ENCODE data around the gene ID1. TPM values are rescaled to one million over a fixed set of nuclear protein-coding genes. Genes with fewer than 3 reads are reported as not detected.
"Not testable (repeated sequence)": the region's sequence is repeated elsewhere in the genome, so short reads cannot be mapped to it uniquely, and the experiment has no call there.

ID1 gene
- polyA plus RNA-seq, 3 donors, result 173 to 221 (median 197) TPM

GRCh38 chr20:31648104-31648503 lies 43.0 kb downstream of the ID1 start:
- not testable (repeated sequence) for DNase-seq (ENCODE audit: extremely low read depth in 1 of 11, low read depth in 9 of 11, low spot score in 4 of 11)

- no peak for DNase-seq (ENCODE audit: extremely low read depth in 1 of 11, low read depth in 9 of 11, low spot score in 4 of 11)
Measured at GRCh38 chr20:31652917-31653396, 47.9 kb downstream of the ID1 start.

DNA sequence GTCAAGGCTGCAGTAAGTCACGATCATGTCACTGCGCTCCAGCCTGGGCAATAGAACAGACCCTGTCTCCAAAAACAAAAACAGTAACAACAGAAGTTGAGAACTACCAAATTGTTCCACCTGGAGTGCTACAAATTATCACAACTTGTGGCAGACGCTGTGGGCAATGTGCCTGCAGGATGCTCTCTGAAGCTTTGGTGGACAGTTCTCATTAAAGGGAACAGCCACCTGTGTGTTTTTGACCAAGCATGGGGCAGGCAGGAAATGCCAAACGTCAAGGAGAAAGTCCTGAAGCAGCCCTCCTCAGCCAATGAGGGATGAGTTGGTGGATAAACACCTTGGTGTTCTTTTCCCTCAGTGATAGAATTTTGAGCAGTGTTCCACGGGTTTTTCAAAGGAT lies 48.5 kb downstream of the ID1 start:
- DNase-seq (ENCODE audit: extremely low read depth in 1 of 11, low read depth in 9 of 11, low spot score in 4 of 11), result no peak

DNA sequence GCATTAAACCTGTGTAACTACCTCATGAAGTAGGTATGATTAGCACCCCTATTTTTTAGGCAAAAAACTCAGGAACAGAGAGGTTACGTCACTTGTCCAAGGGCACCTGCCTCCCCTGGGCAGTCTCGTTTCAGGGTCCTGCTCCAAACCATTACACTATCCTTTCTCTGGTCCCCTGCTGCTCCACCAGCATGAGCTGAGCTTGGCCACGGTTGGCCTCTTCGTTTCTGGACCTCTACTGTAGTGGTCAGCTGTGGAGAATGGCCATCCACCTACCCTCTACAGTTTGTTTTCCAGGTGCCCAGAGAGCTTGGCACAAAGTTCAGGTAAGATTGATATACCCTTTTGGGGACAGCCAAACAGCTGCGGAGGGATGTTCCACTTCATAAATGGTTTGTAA lies 49.4 kb downstream of the ID1 start:
- DNase-seq (ENCODE audit: extremely low read depth in 1 of 11, low read depth in 9 of 11, low spot score in 4 of 11), result no peak

Other genes with a start within 250 kb of the ID1 start
- gene DEFB118, start 236.7 kb upstream of the ID1 start, polyA plus RNA-seq (ENCODE audit: insufficient read length in 3 of 3), result not detected
- not detected for gene DEFB119, start 214.7 kb upstream of the ID1 start, polyA plus RNA-seq (ENCODE audit: insufficient read length in 3 of 3)
- gene DEFB121, start 199.1 kb upstream of the ID1 start, polyA plus RNA-seq (ENCODE audit: insufficient read length in 3 of 3), result not detected
- gene DEFB123, start 164.7 kb upstream of the ID1 start, polyA plus RNA-seq (ENCODE audit: insufficient read length in 3 of 3), result not detected
- gene DEFB124, start 130.2 kb upstream of the ID1 start, polyA plus RNA-seq (ENCODE audit: insufficient read length in 3 of 3), result under 1 TPM in 1 of 3 donors, not detected in 2; 0.36 TPM
- under 1 TPM; 0.11 to 0.91 (median 0.34) TPM for gene REM1, start 130.0 kb upstream of the ID1 start, polyA plus RNA-seq (ENCODE audit: insufficient read length in 3 of 3)
- gene HM13, start 90.8 kb upstream of the ID1 start, polyA plus RNA-seq (ENCODE audit: insufficient read length in 3 of 3), result 100 to 1,000 TPM; 129 to 156 (median 142) TPM
- 1 to 10 TPM; 1.3 to 3.0 (median 2.8) TPM for gene COX4I2, start 32.6 kb downstream of the ID1 start, polyA plus RNA-seq (ENCODE audit: insufficient read length in 3 of 3)
- gene BCL2L1, start 117.6 kb downstream of the ID1 start, polyA plus RNA-seq (ENCODE audit: insufficient read length in 3 of 3), result 10 to 100 TPM; 75.0 to 80.7 (median 78.0) TPM
- 10 to 100 TPM; 38.2 to 61.1 (median 58.2) TPM for gene TPX2, start 134.0 kb downstream of the ID1 start, polyA plus RNA-seq (ENCODE audit: insufficient read length in 3 of 3)
- gene MYLK2, start 214.1 kb downstream of the ID1 start, polyA plus RNA-seq (ENCODE audit: insufficient read length in 3 of 3), result 1 to 10 TPM in 1 of 3 donors, under 1 TPM in 2; 0.61 to 1.1 (median 0.81) TPM
- gene FOXS1, start 240.3 kb downstream of the ID1 start, polyA plus RNA-seq (ENCODE audit: insufficient read length in 3 of 3), result 1 to 10 TPM; 4.9 to 8.9 (median 5.2) TPM